HCT116 (cell line): Measurements from ENCODE around the gene SFXN5.

Source experiments
- CBX3 ChIP-seq: IDR thresholded peaks from 2 replicates; pipeline ENCODE4 v1.6.1; 2012; ENCODE audit warnings: low read depth
- EZH2 ChIP-seq: fragments of 200-600 bp; sonication (generic); IDR thresholded peaks from 2 replicates; pipeline ENCODE4 v1.6.1; 2017; ENCODE audit warnings: antibody characterized with exemption, mixed run types
- JUND ChIP-seq: IDR thresholded peaks from 2 replicates; pipeline ENCODE4 v1.6.1; 2012
- POLR2A ChIP-seq: IDR thresholded peaks from 2 replicates; pipeline ENCODE4 v1.7.0; 2011; ENCODE audit warnings: borderline replicate concordance; ENCODE audit not compliant: insufficient read depth, insufficient read length; ENCODE audit errors: extremely low read depth
- POLR2AphosphoS5 ChIP-seq: IDR thresholded peaks from 2 replicates; pipeline ENCODE4 v1.6.1; 2011; ENCODE audit warnings: mild to moderate bottlenecking, low read depth, low read length, moderate library complexity
- RAD21 ChIP-seq: IDR thresholded peaks from 2 replicates; pipeline ENCODE4 v1.6.1; 2012; ENCODE audit warnings: low read depth, mild to moderate bottlenecking
- SIN3A ChIP-seq: IDR thresholded peaks from 2 replicates; pipeline ENCODE4 v1.6.1; 2012; ENCODE audit warnings: low read depth
- SP1 ChIP-seq: IDR thresholded peaks from 2 replicates; pipeline ENCODE4 v1.6.1; 2012; ENCODE audit warnings: low read depth
- SRF ChIP-seq: IDR thresholded peaks from 2 replicates; pipeline ENCODE4 v1.6.1; 2012; ENCODE audit warnings: low read depth
- YY1 ChIP-seq: IDR thresholded peaks from 2 replicates; pipeline ENCODE4 v1.6.1; 2011; ENCODE audit warnings: low read length, low read depth, moderate library complexity, mild to moderate bottlenecking; ENCODE audit not compliant: insufficient replicate concordance; ENCODE audit errors: extremely low read depth
- ZBTB33 ChIP-seq: IDR thresholded peaks from 2 replicates; pipeline ENCODE4 v1.6.1; 2011; ENCODE audit warnings: mild to moderate bottlenecking, low read length, moderate library complexity; ENCODE audit not compliant: insufficient replicate concordance; ENCODE audit errors: extremely low read depth
- ZNF274 ChIP-seq: fragments of 200-500 bp; sonication (Bioruptor generic); IDR thresholded peaks from 2 replicates; pipeline ENCODE4 v1.6.1; 2014; ENCODE audit warnings: mild to moderate bottlenecking, low read depth, low read length, inconsistent platforms
- TF ChIP-seq, protein P1 (sequence below), 3 experiments: fragments of 200-600 bp in 1 of 3; sonication (generic) in 1 of 3; IDR thresholded peaks in 2 of 3; conservative IDR thresholded peaks in 1 of 3; 2 replicates each; pipeline ENCODE4 v1.5.1; 2012 to 2017; ENCODE audit warnings: low read depth in 2 of 3, low read length in 2 of 3, antibody characterized with exemption in 1 of 3, borderline replicate concordance in 1 of 3, control low read depth in 1 of 3, mild to moderate bottlenecking in 1 of 3, mixed read lengths in 1 of 3, mixed run types in 1 of 3, moderate library complexity in 1 of 3; ENCODE audit not compliant: insufficient read depth in 1 of 3
- TF ChIP-seq, protein P2 (sequence below): IDR thresholded peaks from 2 replicates; pipeline ENCODE4 v1.6.1; 2012; ENCODE audit warnings: low read depth

- TF ChIP-seq, protein P1, sequence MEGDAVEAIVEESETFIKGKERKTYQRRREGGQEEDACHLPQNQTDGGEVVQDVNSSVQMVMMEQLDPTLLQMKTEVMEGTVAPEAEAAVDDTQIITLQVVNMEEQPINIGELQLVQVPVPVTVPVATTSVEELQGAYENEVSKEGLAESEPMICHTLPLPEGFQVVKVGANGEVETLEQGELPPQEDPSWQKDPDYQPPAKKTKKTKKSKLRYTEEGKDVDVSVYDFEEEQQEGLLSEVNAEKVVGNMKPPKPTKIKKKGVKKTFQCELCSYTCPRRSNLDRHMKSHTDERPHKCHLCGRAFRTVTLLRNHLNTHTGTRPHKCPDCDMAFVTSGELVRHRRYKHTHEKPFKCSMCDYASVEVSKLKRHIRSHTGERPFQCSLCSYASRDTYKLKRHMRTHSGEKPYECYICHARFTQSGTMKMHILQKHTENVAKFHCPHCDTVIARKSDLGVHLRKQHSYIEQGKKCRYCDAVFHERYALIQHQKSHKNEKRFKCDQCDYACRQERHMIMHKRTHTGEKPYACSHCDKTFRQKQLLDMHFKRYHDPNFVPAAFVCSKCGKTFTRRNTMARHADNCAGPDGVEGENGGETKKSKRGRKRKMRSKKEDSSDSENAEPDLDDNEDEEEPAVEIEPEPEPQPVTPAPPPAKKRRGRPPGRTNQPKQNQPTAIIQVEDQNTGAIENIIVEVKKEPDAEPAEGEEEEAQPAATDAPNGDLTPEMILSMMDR (IDR thresholded peaks at IDR 0.05 in 2 of 3, conservative IDR thresholded peaks at IDR 0.05 in 1 of 3; ENCODE audit: borderline replicate concordance in 1 of 3, insufficient read depth in 1 of 3, low read depth in 2 of 3, low read length in 2 of 3): no peak
- TF ChIP-seq ZNF274: no peak
- TF ChIP-seq SP1: no peak
- TF ChIP-seq, protein P2, sequence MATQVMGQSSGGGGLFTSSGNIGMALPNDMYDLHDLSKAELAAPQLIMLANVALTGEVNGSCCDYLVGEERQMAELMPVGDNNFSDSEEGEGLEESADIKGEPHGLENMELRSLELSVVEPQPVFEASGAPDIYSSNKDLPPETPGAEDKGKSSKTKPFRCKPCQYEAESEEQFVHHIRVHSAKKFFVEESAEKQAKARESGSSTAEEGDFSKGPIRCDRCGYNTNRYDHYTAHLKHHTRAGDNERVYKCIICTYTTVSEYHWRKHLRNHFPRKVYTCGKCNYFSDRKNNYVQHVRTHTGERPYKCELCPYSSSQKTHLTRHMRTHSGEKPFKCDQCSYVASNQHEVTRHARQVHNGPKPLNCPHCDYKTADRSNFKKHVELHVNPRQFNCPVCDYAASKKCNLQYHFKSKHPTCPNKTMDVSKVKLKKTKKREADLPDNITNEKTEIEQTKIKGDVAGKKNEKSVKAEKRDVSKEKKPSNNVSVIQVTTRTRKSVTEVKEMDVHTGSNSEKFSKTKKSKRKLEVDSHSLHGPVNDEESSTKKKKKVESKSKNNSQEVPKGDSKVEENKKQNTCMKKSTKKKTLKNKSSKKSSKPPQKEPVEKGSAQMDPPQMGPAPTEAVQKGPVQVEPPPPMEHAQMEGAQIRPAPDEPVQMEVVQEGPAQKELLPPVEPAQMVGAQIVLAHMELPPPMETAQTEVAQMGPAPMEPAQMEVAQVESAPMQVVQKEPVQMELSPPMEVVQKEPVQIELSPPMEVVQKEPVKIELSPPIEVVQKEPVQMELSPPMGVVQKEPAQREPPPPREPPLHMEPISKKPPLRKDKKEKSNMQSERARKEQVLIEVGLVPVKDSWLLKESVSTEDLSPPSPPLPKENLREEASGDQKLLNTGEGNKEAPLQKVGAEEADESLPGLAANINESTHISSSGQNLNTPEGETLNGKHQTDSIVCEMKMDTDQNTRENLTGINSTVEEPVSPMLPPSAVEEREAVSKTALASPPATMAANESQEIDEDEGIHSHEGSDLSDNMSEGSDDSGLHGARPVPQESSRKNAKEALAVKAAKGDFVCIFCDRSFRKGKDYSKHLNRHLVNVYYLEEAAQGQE: no peak
- TF ChIP-seq POLR2AphosphoS5: no peak
- no peak for TF ChIP-seq RAD21
- no peak for TF ChIP-seq CBX3
- TF ChIP-seq POLR2A: no peak
- TF ChIP-seq YY1: no peak
- no peak for TF ChIP-seq SIN3A
- TF ChIP-seq ZBTB33: no peak
- TF ChIP-seq JUND: no peak
- no peak for TF ChIP-seq EZH2
- no peak for TF ChIP-seq SRF
Observed at GRCh38 chr2:73116182-73116960, 44.9 kb upstream of the SFXN5 start.
